Neuronal stem cell (in vitro differentiated cells): ENCODE measurements around the gene SMCO1.
A peak's percentile ranks its signal among the peaks of the same experiment; 100 is the strongest.

Experiments
- DNase-seq: peaks from one replicate; pipeline ENCODE4 v3.0.0-alpha.2; 2013; ENCODE audit warnings: low spot score
- H2AFZ ChIP-seq: one replicate; pipeline ENCODE4 v1.6.1; 2013; ENCODE audit warnings: mild to moderate bottlenecking, low read length, inconsistent platforms
- H2AK5ac ChIP-seq: 2 replicates; pipeline ENCODE4 v1.6.1; 2013; ENCODE audit warnings: low read depth, mild to moderate bottlenecking, inconsistent platforms, low read length, moderate library complexity, mixed read lengths
- H2BK120ac ChIP-seq: 2 replicates; pipeline ENCODE4 v1.6.1; 2013; ENCODE audit warnings: low read depth, mild to moderate bottlenecking, inconsistent platforms, low read length, moderate library complexity, mixed read lengths
- H2BK12ac ChIP-seq: one replicate; pipeline ENCODE4 v1.6.1; 2013; ENCODE audit warnings: low read length, inconsistent platforms
- H2BK15ac ChIP-seq: 2 replicates; pipeline ENCODE4 v1.6.1; 2013; ENCODE audit warnings: mild to moderate bottlenecking, low read length, inconsistent platforms, mixed read lengths
- H2BK5ac ChIP-seq: one replicate; pipeline ENCODE4 v1.6.1; 2013; ENCODE audit warnings: inconsistent platforms, mild to moderate bottlenecking, low read length, moderate library complexity
- H3K14ac ChIP-seq: one replicate; pipeline ENCODE4 v1.6.1; 2013; ENCODE audit warnings: low read length, inconsistent platforms
- H3K18ac ChIP-seq: 2 replicates; pipeline ENCODE4 v1.6.1; 2013; ENCODE audit warnings: low read length, inconsistent platforms
- H3K23ac ChIP-seq: 2 replicates; pipeline ENCODE4 v1.6.1; 2013; ENCODE audit warnings: low read depth, mild to moderate bottlenecking, mixed read lengths, low read length, inconsistent platforms; ENCODE audit not compliant: poor library complexity
- H3K27ac ChIP-seq: replicated peaks from 3 replicates; pipeline ENCODE4 v1.5.1; 2013; ENCODE audit warnings: low read length, inconsistent platforms
- H3K27me3 ChIP-seq, 3 experiments: 2 replicates each; pipeline ENCODE4 v1.6.1; 2013; ENCODE audit warnings: low read length in 3 of 3, mild to moderate bottlenecking in 2 of 3, inconsistent platforms in 1 of 3, low read depth in 1 of 3, mixed read lengths in 1 of 3, moderate library complexity in 1 of 3; ENCODE audit not compliant: control insufficient read depth in 3 of 3, insufficient read depth in 3 of 3
- H3K36me3 ChIP-seq, 2 donors: replicated peaks in 1 of 2; 2 replicates each; pipeline ENCODE4 v1.6.1; 2013; ENCODE audit warnings: low read length in 2 of 2; ENCODE audit not compliant: control insufficient read depth in 2 of 2, insufficient read depth in 2 of 2
- H3K4ac ChIP-seq: 2 replicates; pipeline ENCODE4 v1.6.1; 2013; ENCODE audit warnings: inconsistent platforms, mild to moderate bottlenecking, low read length, moderate library complexity
- H3K4me1 ChIP-seq, 2 donors: 1 replicate in 1 of 2; 2 replicates in 1 of 2; pipeline ENCODE4 v1.6.1; 2013; ENCODE audit warnings: low read length in 2 of 2, low read depth in 1 of 2; ENCODE audit not compliant: control insufficient read depth in 2 of 2, insufficient read depth in 1 of 2
- H3K4me2 ChIP-seq: one replicate; pipeline ENCODE4 v1.6.1; 2013; ENCODE audit warnings: mild to moderate bottlenecking, low read length, inconsistent platforms; ENCODE audit not compliant: insufficient read depth, poor library complexity, severe bottlenecking
- H3K4me3 ChIP-seq, 2 donors: 2 replicates each; pipeline ENCODE4 v1.5.1; 2013; ENCODE audit warnings: low read length in 2 of 2, mild to moderate bottlenecking in 2 of 2, inconsistent platforms in 1 of 2, moderate library complexity in 1 of 2
- H3K79me1 ChIP-seq: one replicate; pipeline ENCODE4 v1.6.1; 2013; ENCODE audit warnings: low read depth, mild to moderate bottlenecking, inconsistent platforms, low read length, moderate library complexity
- H3K9ac ChIP-seq: one replicate; pipeline ENCODE4 v1.6.1; 2013; ENCODE audit warnings: mild to moderate bottlenecking, low read depth, low read length, inconsistent platforms; ENCODE audit not compliant: poor library complexity
- H3K9me3 ChIP-seq, 2 donors: replicated peaks in 1 of 2; 2 replicates each; pipeline versions ENCODE3 to v1.6.1; 2013; ENCODE audit warnings: low read length in 2 of 2, mild to moderate bottlenecking in 2 of 2, inconsistent platforms in 1 of 2, low read depth in 1 of 2, mixed read lengths in 1 of 2, moderate library complexity in 1 of 2; ENCODE audit not compliant: control insufficient read depth in 2 of 2, insufficient read depth in 1 of 2
- H4K8ac ChIP-seq: one replicate; pipeline ENCODE4 v1.6.1; 2013; ENCODE audit warnings: low read depth, mild to moderate bottlenecking, inconsistent platforms, low read length, moderate library complexity
- H4K91ac ChIP-seq: one replicate; pipeline ENCODE4 v1.6.1; 2013; ENCODE audit warnings: low read length, low read depth, mild to moderate bottlenecking, inconsistent platforms; ENCODE audit not compliant: poor library complexity
- WGBS, 2 donors: extraction: QIAGEN DNeasy Blood & Tissue Kit; methylation state at CpG; one replicate each; pipeline ENCODE4 v1.1.7; 2013; ENCODE audit warnings: missing lambda C conversion rate in 2 of 2, mixed read lengths in 1 of 2; ENCODE audit not compliant: insufficient read length in 2 of 2, insufficient replicate concordance in 1 of 2; ENCODE audit errors: extremely low coverage in 2 of 2; 5-methylcytosine and 5-hydroxymethylcytosine counted together

Gene SMCO1

GRCh38 chr3:196501316-196502044 lies 13.7 kb downstream of the SMCO1 start:
- peaks cover 7% of the 10 kb centered on the region for H3K79me1 ChIP-seq
- no peak overlapping the region for H3K23ac ChIP-seq
- no peak overlapping the region for H2BK12ac ChIP-seq
- no CpG with 5 or more reads among the region's 14 CpGs for WGBS, 2 donors
- H3K4ac ChIP-seq = no peak overlapping the region
- no peak overlapping the region for H4K8ac ChIP-seq
- H3K36me3 ChIP-seq = peaks cover 0 to 40% of the 10 kb centered on the region in 2 donors
- no peak overlapping the region for H2BK5ac ChIP-seq
- H3K4me2 ChIP-seq = peak overlapping the region; percentile 69
- no peak overlapping the region for H3K14ac ChIP-seq
- H3K9me3 ChIP-seq = peaks cover 0 to 15% of the 10 kb centered on the region in 2 donors
- H3K9ac ChIP-seq = no peak overlapping the region
- peak overlapping the region; percentile 66 to 75 for H3K4me3 ChIP-seq
- H4K91ac ChIP-seq = no peak overlapping the region
- no peaks in the 10 kb centered on the region for H3K27me3 ChIP-seq
- H3K4me1 ChIP-seq = peaks cover 2 to 3% of the 10 kb centered on the region in 2 donors
- no peak overlapping the region for H2AK5ac ChIP-seq
- no peak overlapping the region for H2BK120ac ChIP-seq
- H2AFZ ChIP-seq = no peak overlapping the region
- no peak overlapping the region for H3K18ac ChIP-seq
- H2BK15ac ChIP-seq = no peak overlapping the region
- DNase-seq = no peak
- no peak overlapping the region for H3K27ac ChIP-seq

GRCh38 chr3:196499807-196500524 lies 15.2 kb downstream of the SMCO1 start:
- peak overlapping the region; percentile 52 for H3K4me2 ChIP-seq
- H4K8ac ChIP-seq = no peak overlapping the region
- H3K18ac ChIP-seq = no peak overlapping the region
- H3K79me1 ChIP-seq = peaks cover 8% of the 10 kb centered on the region
- H3K4ac ChIP-seq = no peak overlapping the region
- H3K4me3 ChIP-seq = peak overlapping the region; percentile 44 to 73
- H2BK15ac ChIP-seq = no peak overlapping the region
- no peak overlapping the region for H2BK12ac ChIP-seq
- H2BK5ac ChIP-seq = no peak overlapping the region
- DNase-seq = no peak
- no peak overlapping the region for H2AFZ ChIP-seq
- no peak overlapping the region for H3K14ac ChIP-seq
- H3K36me3 ChIP-seq = peaks cover 2 to 55% of the 10 kb centered on the region in 2 donors
- H3K27ac ChIP-seq = peak overlapping the region; percentile 20
- no peaks in the 10 kb centered on the region for H3K27me3 ChIP-seq
- H2AK5ac ChIP-seq = no peak overlapping the region
- no CpG with 5 or more reads among the region's 11 CpGs for WGBS, 2 donors
- H3K4me1 ChIP-seq = peaks cover 0 to 2% of the 10 kb centered on the region in 2 donors
- peaks cover 0 to 12% of the 10 kb centered on the region in 2 donors for H3K9me3 ChIP-seq
- H2BK120ac ChIP-seq = no peak overlapping the region
- no peak overlapping the region for H3K23ac ChIP-seq
- no peak overlapping the region for H4K91ac ChIP-seq
- no peak overlapping the region for H3K9ac ChIP-seq

- Histone ChIP-seq H3K79me1 (peaks cover 8% of the 10 kb centered on the region), H3K9ac (no peak overlapping the region), H2AFZ (no peak overlapping the region), H3K27me3 (no peaks in the 10 kb centered on the region), H3K4me2 (no peak overlapping the region), H3K23ac (no peak overlapping the region), H3K36me3 (peaks cover 2 to 63% of the 10 kb centered on the region in 2 donors), H2BK12ac (no peak overlapping the region), H3K4ac (no peak overlapping the region), H2BK5ac (no peak overlapping the region), H3K9me3 (peaks cover 0 to 12% of the 10 kb centered on the region in 2 donors), H2BK120ac (no peak overlapping the region), H3K4me3 (no peak overlapping the region), H2AK5ac (no peak overlapping the region), H3K27ac (no peak overlapping the region), H3K18ac (no peak overlapping the region), H4K91ac (no peak overlapping the region), H3K14ac (no peak overlapping the region), H3K4me1 (peaks cover 0 to 2% of the 10 kb centered on the region in 2 donors), H4K8ac (no peak overlapping the region), H2BK15ac (no peak overlapping the region)
- no peak for DNase-seq
- WGBS, 2 donors = no CpG with 5 or more reads among the region's 5 CpGs
Observed at GRCh38 chr3:196499061-196499460, 16.1 kb downstream of the SMCO1 start.

- H2BK5ac ChIP-seq = no peak overlapping the region
- peaks cover 0 to 2% of the 10 kb centered on the region in 2 donors for H3K4me1 ChIP-seq
- H3K9ac ChIP-seq = no peak overlapping the region
- no peak overlapping the region for H3K4me2 ChIP-seq
- H2BK15ac ChIP-seq = no peak overlapping the region
- no peaks in the 10 kb centered on the region for H3K27me3 ChIP-seq
- no peak for DNase-seq
- no CpG with 5 or more reads among the region's 8 CpGs for WGBS, 2 donors
- no peak overlapping the region for H2BK12ac ChIP-seq
- no peak overlapping the region for H4K91ac ChIP-seq
- no peak overlapping the region for H2BK120ac ChIP-seq
- H3K4ac ChIP-seq = no peak overlapping the region
- peaks cover 0 to 12% of the 10 kb centered on the region in 2 donors for H3K9me3 ChIP-seq
- no peak overlapping the region for H2AK5ac ChIP-seq
- H3K79me1 ChIP-seq = peaks cover 9% of the 10 kb centered on the region
- H3K18ac ChIP-seq = no peak overlapping the region
- no peak overlapping the region for H3K14ac ChIP-seq
- H2AFZ ChIP-seq = no peak overlapping the region
- peaks cover 3 to 67% of the 10 kb centered on the region in 2 donors for H3K36me3 ChIP-seq
- no peak overlapping the region for H3K4me3 ChIP-seq
- no peak overlapping the region for H4K8ac ChIP-seq
- H3K27ac ChIP-seq = no peak overlapping the region
- no peak overlapping the region for H3K23ac ChIP-seq
Observed at GRCh38 chr3:196498297-196498696, 16.8 kb downstream of the SMCO1 start.
